ENCODE data around the gene ABCB9.

- no peak for TF ChIP-seq CTCF (IDR thresholded peaks at IDR 0.05)
- TF ChIP-seq POLR2A (IDR thresholded peaks at IDR 0.05), result no peak
- no peak for TF ChIP-seq POLR2AphosphoS5 (IDR thresholded peaks at IDR 0.05; ENCODE audit: insufficient read depth in 1 of 2, low read depth in 1 of 2)
Measured at GRCh38 chr12:122909442-122910288, 56.6 kb downstream of the ABCB9 start.
